ENCODE results near the gene GSTM5. TPM values are rescaled to one million over a fixed set of nuclear protein-coding genes. Genes with fewer than 3 reads are reported as not detected.

GSTM5 gene
- total RNA-seq, 1 donor from 2014 or later = 0.17 TPM

DNA sequence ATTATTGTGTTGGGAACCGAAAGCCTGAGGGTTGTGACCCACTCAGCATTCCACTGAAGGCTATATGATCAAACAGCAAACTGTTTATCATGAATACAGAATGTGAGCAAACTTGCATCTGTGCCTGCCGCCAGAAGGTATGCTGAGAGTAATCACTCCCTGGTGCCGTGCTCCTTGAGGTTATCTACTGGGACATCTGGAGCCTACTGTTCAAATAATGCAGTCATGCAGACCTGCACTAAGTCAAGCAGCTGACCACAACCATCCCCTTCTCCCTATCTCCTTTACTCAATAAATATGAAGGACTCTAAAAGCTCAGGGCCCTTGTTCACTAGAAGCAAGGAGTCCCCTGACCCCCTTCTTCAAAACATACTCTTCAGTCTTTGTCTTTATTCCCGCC lies 13.5 kb downstream of the GSTM5 start:
- H3K27me3 Mint-ChIP-seq = no peaks in the 10 kb centered on the region
- peaks cover 5% of the 10 kb centered on the region for H3K4me1 Mint-ChIP-seq (ENCODE audit: unreplicated experiment)
- H3K4me3 Mint-ChIP-seq = no peak overlapping the region
- DNase-seq (ENCODE audit: extremely low spot score, unreplicated experiment) = no peak
- TF ChIP-seq, protein P1, sequence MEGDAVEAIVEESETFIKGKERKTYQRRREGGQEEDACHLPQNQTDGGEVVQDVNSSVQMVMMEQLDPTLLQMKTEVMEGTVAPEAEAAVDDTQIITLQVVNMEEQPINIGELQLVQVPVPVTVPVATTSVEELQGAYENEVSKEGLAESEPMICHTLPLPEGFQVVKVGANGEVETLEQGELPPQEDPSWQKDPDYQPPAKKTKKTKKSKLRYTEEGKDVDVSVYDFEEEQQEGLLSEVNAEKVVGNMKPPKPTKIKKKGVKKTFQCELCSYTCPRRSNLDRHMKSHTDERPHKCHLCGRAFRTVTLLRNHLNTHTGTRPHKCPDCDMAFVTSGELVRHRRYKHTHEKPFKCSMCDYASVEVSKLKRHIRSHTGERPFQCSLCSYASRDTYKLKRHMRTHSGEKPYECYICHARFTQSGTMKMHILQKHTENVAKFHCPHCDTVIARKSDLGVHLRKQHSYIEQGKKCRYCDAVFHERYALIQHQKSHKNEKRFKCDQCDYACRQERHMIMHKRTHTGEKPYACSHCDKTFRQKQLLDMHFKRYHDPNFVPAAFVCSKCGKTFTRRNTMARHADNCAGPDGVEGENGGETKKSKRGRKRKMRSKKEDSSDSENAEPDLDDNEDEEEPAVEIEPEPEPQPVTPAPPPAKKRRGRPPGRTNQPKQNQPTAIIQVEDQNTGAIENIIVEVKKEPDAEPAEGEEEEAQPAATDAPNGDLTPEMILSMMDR (conservative IDR thresholded peaks at IDR 0.05) = no peak
- peaks cover 5% of the 10 kb centered on the region for H3K9me3 Mint-ChIP-seq
- H3K27ac Mint-ChIP-seq = no peak overlapping the region
- no peaks in the 10 kb centered on the region for H3K36me3 Mint-ChIP-seq

DNA sequence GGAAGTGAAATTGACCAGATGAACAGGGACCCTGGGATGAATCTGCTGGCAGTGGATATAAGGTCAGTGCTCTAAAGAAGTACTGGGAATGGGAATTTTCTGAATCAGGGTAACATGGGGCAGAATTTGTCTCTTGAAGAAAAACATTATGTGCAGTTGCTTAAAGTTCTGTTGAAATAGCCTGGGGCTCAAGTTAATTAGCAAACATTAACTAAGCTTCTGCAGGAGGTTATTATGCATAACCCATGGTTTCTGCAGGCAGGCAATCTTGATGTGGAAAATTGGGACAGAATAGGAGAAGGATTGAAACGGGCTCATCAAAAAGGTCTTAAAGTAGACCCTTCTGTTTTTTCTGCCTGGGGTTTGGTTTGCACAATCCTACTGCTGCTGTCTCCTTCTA lies 14.0 kb downstream of the GSTM5 start:
- peaks cover 5% of the 10 kb centered on the region for H3K4me1 Mint-ChIP-seq (ENCODE audit: unreplicated experiment)
- no peaks in the 10 kb centered on the region for H3K27me3 Mint-ChIP-seq
- DNase-seq (ENCODE audit: extremely low spot score, unreplicated experiment) = no peak
- no peaks in the 10 kb centered on the region for H3K36me3 Mint-ChIP-seq
- TF ChIP-seq, protein P1 (conservative IDR thresholded peaks at IDR 0.05) = no peak
- H3K9me3 Mint-ChIP-seq = peaks cover 5% of the 10 kb centered on the region
- no peak overlapping the region for H3K4me3 Mint-ChIP-seq
- H3K27ac Mint-ChIP-seq = no peak overlapping the region

DNA sequence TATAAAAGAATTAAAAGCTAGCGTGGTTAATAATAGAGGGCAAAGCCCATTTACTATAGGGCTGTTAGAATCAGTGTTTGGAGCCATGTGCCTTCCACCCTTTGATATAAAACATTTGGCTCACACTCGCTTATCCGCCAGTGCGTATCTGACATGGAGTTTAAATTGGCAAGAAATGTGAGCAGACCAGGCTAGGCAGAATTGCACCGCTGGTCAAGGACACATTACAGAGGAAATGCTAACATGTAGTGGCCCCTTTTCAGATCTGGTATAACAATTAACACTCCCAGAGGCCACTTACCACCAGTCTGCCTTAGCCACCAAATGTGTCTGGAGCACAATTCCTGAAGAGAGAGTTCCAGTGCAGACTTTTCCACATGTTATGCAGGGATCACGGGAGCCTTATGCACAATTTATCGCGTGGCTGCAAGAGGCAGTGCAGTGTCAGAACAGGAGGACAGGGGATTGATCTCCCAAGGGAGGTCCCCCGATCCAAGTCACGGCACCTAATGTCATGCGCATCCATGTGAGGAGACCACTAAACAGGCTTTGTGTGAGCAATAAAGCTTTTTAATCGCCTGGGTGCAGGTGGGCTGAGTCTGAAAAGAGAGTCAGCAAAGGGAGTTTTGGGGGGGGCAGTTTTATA lies 14.8 kb downstream of the GSTM5 start:
- TF ChIP-seq, protein P1 (conservative IDR thresholded peaks at IDR 0.05) = no peak
- Mint-ChIP-seq H3K27me3 (no peaks in the 10 kb centered on the region), H3K27ac (no peak overlapping the region), H3K36me3 (no peaks in the 10 kb centered on the region), H3K4me1 (ENCODE audit: unreplicated experiment) (peaks cover 10% of the 10 kb centered on the region), H3K9me3 (peaks cover 5% of the 10 kb centered on the region), H3K4me3 (no peak overlapping the region)
- DNase-seq (ENCODE audit: extremely low spot score, unreplicated experiment) = no peak

DNA sequence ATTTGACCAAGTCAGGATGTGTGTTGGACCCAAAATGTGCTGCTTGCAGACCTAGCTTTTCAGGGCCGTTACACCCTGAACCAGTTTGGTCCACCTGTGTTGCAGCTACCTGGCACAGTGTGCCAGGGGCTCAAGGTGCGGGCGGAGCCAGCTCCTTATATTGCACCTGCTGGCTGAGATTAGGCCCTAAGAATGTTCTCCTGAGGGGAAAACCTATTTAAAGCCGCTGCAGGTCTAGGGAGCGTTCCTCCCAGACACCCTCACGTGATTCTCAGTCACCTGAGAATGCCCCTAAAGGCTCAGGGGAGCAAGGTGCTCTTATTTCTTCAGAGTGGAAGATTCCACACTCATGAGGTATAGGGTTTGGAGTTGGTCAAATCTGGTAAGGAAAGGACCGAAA lies 16.8 kb downstream of the GSTM5 start:
- TF ChIP-seq, protein P1 (conservative IDR thresholded peaks at IDR 0.05) = no peak
- H3K27ac Mint-ChIP-seq = no peak overlapping the region
- H3K36me3 Mint-ChIP-seq = no peaks in the 10 kb centered on the region
- H3K27me3 Mint-ChIP-seq = no peaks in the 10 kb centered on the region
- no peak overlapping the region for H3K4me3 Mint-ChIP-seq
- DNase-seq (ENCODE audit: extremely low spot score, unreplicated experiment) = no peak
- H3K4me1 Mint-ChIP-seq (ENCODE audit: unreplicated experiment) = peaks cover 17% of the 10 kb centered on the region
- H3K9me3 Mint-ChIP-seq = peaks cover 5% of the 10 kb centered on the region

DNA sequence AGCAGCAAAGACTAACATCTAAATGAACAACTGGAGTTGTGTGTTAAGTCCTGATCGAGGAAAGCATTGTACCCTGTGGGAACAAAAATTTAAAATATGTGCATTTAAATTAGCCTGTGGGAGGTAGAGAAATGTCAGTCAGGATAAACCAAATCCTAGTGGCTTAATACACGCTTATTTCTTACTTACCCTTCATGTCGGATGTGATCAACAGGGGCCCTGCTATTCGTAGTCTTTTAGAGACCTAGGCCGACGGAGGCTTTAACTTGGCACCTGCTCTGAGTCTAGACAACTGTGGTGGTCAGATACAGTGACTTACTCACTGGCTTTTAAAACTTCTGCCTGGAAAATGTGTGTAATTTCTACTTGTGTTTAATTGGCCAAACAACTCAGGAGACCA lies 18.6 kb downstream of the GSTM5 start:
- H3K4me3 Mint-ChIP-seq = no peak overlapping the region
- peaks cover 17% of the 10 kb centered on the region for H3K4me1 Mint-ChIP-seq (ENCODE audit: unreplicated experiment)
- no peak for DNase-seq (ENCODE audit: extremely low spot score, unreplicated experiment)
- peaks cover 5% of the 10 kb centered on the region for H3K9me3 Mint-ChIP-seq
- no peak overlapping the region for H3K27ac Mint-ChIP-seq
- H3K27me3 Mint-ChIP-seq = no peaks in the 10 kb centered on the region
- TF ChIP-seq, protein P1 (conservative IDR thresholded peaks at IDR 0.05) = no peak
- H3K36me3 Mint-ChIP-seq = no peaks in the 10 kb centered on the region

Measured in type B pancreatic cell (in vitro differentiated cells).